Measurements from ENCODE around the gene CEP164. TPM values are rescaled to one million over a fixed set of nuclear protein-coding genes. Genes with fewer than 3 reads are reported as not detected.

Gene CEP164
- total RNA-seq, 1 donor from 2014 or later, result 9.9 TPM

- DNase-seq (ENCODE audit: low spot score), result no peak
Observed at GRCh38 chr11:117412653-117413275, 85.1 kb downstream of the CEP164 start.

GRCh38 chr11:117413616-117414015, 86.0 kb downstream of the CEP164 start:
- intact Hi-C loops (cut with DNase I), result no loop called here

More at GRCh38 chr11:117412653-117413275, 85.1 kb downstream of the CEP164 start:
- intact Hi-C loops (cut with DNase I), result no loop called here

GRCh38 chr11:117414724-117415123, 87.1 kb downstream of the CEP164 start:
- no peak for DNase-seq (ENCODE audit: low spot score)
- intact Hi-C loops (cut with DNase I), result no loop called here

More at GRCh38 chr11:117413616-117414015, 86.0 kb downstream of the CEP164 start:
- peak; percentile 66 for DNase-seq (ENCODE audit: low spot score)

GRCh38 chr11:117415358-117415896, 87.8 kb downstream of the CEP164 start:
- DNase-seq (ENCODE audit: low spot score), result peak; percentile 67
- intact Hi-C loops (cut with DNase I), result no loop called here

GRCh38 chr11:117417342-117417741, 89.7 kb downstream of the CEP164 start:
- intact Hi-C loops (cut with DNase I), result no loop called here
- DNase-seq (ENCODE audit: low spot score), result peak; percentile 53

GRCh38 chr11:117417856-117418255, 90.2 kb downstream of the CEP164 start:
- intact Hi-C loops (cut with DNase I), result no loop called here
- peak; percentile 46 for DNase-seq (ENCODE audit: low spot score)

- no peak for DNase-seq (ENCODE audit: low spot score)
- intact Hi-C loops (cut with DNase I), result no loop called here
Observed at GRCh38 chr11:117418737-117419481, 91.3 kb downstream of the CEP164 start.

- DNase-seq (ENCODE audit: low spot score), result peak; percentile 63
- intact Hi-C loops (cut with DNase I), result loop anchor here (10.0 kb wide), 1 partner anchor 525 kb away; no protein-coding TSS in a partner anchor
Observed at GRCh38 chr11:117419482-117420142, 92.0 kb downstream of the CEP164 start.

GRCh38 chr11:117420143-117420485, 92.5 kb downstream of the CEP164 start:
- intact Hi-C loops (cut with DNase I), result loop anchor here (10.0 kb wide), 1 partner anchor 525 kb away; no protein-coding TSS in a partner anchor

GRCh38 chr11:117420598-117420997, 92.9 kb downstream of the CEP164 start:
- intact Hi-C loops (cut with DNase I), result loop anchor here (10.0 kb wide), 1 partner anchor 524 kb away; no protein-coding TSS in a partner anchor

More at GRCh38 chr11:117420143-117420485, 92.5 kb downstream of the CEP164 start:
- no peak for DNase-seq (ENCODE audit: low spot score)

GRCh38 chr11:117421041-117421440, 93.4 kb downstream of the CEP164 start:
- DNase-seq (ENCODE audit: low spot score), result peak; percentile 60

More at GRCh38 chr11:117420598-117420997, 92.9 kb downstream of the CEP164 start:
- no peak for DNase-seq (ENCODE audit: low spot score)

GRCh38 chr11:117421476-117421875, 93.8 kb downstream of the CEP164 start:
- DNase-seq (ENCODE audit: low spot score), result peak; percentile 14
- intact Hi-C loops (cut with DNase I), result loop anchor here (10.0 kb wide), 1 partner anchor 523 kb away; no protein-coding TSS in a partner anchor

More at GRCh38 chr11:117421041-117421440, 93.4 kb downstream of the CEP164 start:
- intact Hi-C loops (cut with DNase I), result loop anchor here (10.0 kb wide), 1 partner anchor 524 kb away; no protein-coding TSS in a partner anchor

- intact Hi-C loops (cut with DNase I), result loop anchor here (10.0 kb wide), 1 partner anchor 522 kb away; no protein-coding TSS in a partner anchor
- peak; percentile 51 for DNase-seq (ENCODE audit: low spot score)
Observed at GRCh38 chr11:117423046-117423575, 95.5 kb downstream of the CEP164 start.

- DNase-seq (ENCODE audit: low spot score), result peak; percentile 27
Observed at GRCh38 chr11:117424781-117425180, 97.1 kb downstream of the CEP164 start.

GRCh38 chr11:117425679-117426296, 98.1 kb downstream of the CEP164 start:
- DNase-seq (ENCODE audit: low spot score), result no peak
- intact Hi-C loops (cut with DNase I), result loop anchor here (5.0 to 10.0 kb wide), 2 partner anchors 382 to 519 kb away; no protein-coding TSS in a partner anchor

More at GRCh38 chr11:117424781-117425180, 97.1 kb downstream of the CEP164 start:
- intact Hi-C loops (cut with DNase I), result loop anchor here (5.0 to 10.0 kb wide), 2 partner anchors 383 to 520 kb away; no protein-coding TSS in a partner anchor

- no peak for DNase-seq (ENCODE audit: low spot score)
- intact Hi-C loops (cut with DNase I), result loop anchor here (5.0 to 10.0 kb wide), 2 partner anchors 381 to 519 kb away; no protein-coding TSS in a partner anchor
Observed at GRCh38 chr11:117426297-117426685, 98.6 kb downstream of the CEP164 start.

- intact Hi-C loops (cut with DNase I), result loop anchor here (5.0 to 10.0 kb wide), 2 partner anchors 380 to 518 kb away; no protein-coding TSS in a partner anchor
- no peak for DNase-seq (ENCODE audit: low spot score)
Observed at GRCh38 chr11:117426941-117427340, 99.3 kb downstream of the CEP164 start.

- DNase-seq (ENCODE audit: low spot score), result no peak
- intact Hi-C loops (cut with DNase I), result loop anchor here (5.0 to 10.0 kb wide), 2 partner anchors 380 to 517 kb away; no protein-coding TSS in a partner anchor
Observed at GRCh38 chr11:117427356-117427874, 99.8 kb downstream of the CEP164 start.
